Stimulated activated CD8-positive, alpha-beta memory T cell treated with anti-CD3 and anti-CD28 coated beads, Interleukin-12 subunit alpha, Interleukin-12 subunit beta, amount 100 ng/mL, for 24 hours (primary cell): ENCODE measurements around the gene ERCC6.

ENCODE experiments used
- DNase-seq: peaks from one replicate; pipeline ENCODE4 v3.0.0-alpha.2; 2020; ENCODE audit errors: extremely low read depth

ERCC6 gene

DNA sequence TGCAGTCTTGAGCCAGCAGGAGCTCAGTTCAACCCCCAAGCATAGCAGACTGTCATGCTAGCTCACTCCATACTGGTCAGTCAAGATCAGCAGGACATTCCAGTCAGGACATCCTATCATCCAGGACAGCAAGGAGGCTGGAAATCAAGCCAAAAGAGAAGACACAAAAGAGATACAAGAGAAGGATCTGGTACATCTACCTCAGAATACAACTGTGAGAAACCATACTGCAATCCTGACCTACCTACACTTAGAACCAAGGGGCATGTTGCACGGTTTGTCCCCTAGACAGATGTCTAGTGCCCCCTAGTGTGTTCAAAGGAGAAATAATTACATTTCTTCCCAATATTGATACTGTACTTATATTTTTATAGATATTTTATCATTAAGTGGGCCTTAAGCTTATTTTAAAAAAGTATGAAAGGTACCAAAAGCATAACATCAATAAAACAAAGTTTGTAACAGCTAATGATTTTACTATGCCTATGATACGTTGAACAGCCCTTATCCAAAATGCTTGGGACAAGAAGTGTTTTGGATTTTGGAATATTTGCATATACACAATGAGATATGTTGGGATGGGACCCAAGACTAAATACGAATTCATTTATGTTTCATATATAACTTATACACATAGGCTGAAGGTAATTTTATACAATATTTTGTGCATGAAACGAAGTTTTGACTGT is 26.7 kb downstream of the ERCC6 start:
- no peak for DNase-seq

DNA sequence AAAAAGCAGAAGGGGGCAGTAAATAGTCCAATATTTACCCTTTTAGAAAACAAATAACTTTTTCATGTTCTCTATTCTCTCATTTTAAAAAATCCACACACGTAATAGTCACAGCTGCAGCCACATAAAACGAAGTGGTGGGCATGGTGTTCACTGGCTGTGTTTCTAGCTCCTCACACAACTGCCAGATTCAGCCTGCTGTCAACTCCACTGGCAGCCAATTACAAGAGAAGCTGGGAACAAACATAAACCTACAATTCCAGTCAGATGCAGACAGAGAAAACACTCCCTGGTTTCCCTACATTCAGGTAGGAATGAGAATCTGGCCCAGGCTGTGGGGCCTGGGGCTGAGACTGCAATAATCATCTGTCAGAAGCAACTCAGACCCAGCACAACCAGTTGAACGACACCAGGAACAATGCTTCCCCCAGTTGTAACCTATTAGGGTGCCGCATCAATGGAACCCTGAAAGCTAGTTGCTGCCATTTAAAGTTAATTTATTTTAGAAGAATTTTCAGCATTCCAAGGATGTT is 29.1 kb downstream of the ERCC6 start:
- DNase-seq = no peak

DNA sequence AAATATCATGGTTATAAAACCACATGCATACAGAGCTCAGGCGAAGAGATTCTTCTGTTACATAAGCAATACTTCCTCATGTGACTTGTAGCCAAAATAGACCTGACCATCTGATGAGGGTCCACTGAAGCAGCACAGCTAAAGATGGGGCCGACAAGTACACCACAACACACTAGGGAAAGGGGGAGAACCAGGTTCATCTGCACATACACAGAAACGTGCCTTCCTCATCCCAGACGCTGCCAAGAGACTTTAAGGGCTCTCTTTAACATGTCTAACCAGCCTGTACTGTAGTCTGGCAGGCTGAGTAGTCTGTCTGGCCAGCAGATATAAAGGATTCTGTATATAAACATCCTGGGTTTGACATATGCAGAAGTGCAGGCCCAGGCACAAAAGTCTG is 30.3 kb downstream of the ERCC6 start:
- no peak for DNase-seq

DNA sequence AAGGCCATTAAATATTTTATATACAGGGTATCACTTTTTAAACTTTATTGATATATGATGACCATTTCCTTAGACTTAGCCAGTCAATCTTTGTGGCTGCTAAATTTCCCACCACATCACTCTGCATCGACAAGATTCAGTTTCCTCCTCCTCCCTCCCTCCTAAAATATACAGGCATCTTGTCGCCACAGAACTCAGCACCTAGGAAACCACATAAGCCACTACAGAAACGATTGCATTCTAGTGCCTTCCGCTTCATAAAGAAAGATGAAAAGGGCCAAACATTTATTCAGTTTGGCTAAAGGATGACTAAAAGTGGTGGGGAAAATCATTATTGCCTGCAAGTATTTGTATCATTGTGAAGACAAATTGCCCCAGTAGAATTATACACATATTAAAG is 30.7 kb downstream of the ERCC6 start:
- no peak for DNase-seq

DNA sequence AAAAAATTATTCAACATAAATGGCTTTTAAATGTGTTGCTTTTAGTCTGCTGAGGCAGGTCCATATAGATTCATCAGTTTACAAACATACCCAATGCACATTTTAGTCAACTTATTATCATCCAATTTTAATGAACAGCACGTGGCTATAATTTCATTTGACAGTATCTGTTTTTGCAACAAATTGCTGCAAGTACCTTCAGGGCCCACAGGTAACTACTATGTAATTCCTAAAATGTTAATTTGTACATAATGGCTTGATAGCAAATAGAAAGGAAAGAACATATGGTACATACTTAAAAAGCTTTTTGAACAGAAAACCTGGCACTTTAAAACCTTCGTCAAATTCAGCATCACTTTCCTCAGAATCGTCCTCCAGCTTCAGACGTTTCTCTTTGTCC is 33.3 kb downstream of the ERCC6 start:
- DNase-seq = no peak

DNA sequence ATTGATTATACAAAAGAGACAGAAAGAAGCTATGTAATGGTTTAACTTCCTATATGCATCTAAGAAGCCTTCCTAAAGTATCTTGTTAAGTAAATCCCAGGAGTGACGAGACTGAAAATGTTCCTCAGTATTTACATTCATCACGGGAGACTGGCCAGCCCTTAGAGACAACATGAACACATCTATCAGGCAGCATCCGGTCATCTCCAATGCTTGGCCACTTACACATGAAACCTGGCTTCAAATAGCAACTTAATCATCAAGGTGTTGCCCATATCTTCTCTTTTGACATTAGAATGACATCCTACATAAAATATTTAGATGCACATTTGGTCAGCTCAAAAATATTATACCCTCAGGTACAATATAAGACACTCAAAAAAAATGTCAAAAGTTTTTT is 33.8 kb downstream of the ERCC6 start:
- DNase-seq = no peak

DNA sequence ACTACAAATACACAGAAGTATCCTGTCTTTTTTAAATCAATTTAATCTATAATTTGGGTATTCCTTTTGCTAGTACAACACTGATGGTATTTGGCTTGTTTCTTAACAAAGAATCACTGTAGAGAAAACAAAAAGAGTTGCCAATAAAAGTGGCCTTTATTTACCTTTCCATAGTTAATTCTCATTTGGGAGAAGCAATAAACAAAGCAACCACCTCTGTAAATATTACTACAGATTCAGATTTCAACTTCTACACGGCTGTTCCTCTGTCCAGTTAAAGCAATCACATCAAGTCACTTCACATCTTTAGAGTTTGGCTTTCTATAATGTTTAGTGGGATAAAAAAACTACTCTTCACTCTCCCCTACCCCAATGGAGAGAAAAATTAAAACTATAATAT is 34.4 kb downstream of the ERCC6 start:
- DNase-seq = no peak

DNA sequence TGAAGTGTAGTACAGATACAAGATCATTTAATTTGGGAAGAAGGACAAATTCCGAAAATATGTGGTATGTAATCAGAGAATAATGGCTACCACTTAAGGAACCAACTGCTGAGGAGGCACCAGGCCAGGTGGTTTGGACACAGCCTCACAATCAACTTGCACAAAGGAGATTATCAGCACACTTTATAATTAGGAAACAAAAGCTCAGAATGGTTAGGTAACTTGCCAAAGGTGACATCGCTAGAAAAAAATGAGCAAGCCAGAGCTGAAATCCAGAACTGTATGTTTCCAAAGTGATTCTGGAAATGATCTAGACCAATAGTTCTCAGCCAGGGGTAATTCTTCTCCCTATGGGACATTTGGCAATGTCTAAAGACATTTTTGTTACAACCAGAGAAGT is 36.6 kb downstream of the ERCC6 start:
- no peak for DNase-seq

DNA sequence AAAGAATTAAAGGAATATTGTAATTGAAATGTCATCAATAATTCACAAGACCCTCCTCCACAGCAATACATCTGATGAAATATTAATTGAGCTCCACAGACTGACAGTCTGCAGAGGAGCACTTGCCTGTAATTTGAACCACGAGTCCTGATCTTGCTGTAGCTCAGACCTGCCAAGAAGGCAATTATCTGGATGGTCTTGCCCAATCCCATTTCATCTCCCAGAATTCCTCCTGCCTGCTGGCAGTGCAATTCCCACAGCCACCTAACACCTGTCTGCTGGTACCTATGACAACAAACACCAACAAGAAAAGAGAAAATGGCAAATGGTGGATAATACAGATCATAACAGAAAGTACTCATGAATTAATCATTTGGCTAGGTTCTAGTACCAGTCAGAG is 38.5 kb downstream of the ERCC6 start:
- DNase-seq = no peak

DNA sequence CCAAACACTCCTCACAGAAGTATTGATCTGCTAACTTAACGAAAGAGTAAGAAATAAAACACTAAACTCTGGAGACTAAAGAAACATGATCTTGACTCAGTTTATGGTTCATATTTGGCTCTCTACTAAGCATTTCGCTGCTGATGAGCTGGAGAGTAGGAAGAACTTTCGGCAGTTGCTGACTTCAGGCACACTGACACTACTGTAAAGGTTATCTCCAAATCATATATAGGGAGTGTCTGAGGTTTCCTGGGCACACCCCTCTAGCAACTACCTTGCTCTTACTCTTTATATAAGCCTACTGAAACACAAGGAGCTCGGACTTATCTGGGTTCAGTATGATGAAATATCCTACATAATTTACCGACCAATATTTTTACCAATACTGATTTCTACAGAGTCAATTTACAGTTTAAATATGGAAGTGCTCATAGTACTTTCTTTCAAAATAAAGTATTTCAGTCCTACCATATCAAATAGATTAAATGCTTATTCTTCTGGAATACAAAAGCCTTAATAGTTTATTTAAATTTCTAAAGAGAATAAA is 39.5 kb downstream of the ERCC6 start:
- DNase-seq = no peak

DNA sequence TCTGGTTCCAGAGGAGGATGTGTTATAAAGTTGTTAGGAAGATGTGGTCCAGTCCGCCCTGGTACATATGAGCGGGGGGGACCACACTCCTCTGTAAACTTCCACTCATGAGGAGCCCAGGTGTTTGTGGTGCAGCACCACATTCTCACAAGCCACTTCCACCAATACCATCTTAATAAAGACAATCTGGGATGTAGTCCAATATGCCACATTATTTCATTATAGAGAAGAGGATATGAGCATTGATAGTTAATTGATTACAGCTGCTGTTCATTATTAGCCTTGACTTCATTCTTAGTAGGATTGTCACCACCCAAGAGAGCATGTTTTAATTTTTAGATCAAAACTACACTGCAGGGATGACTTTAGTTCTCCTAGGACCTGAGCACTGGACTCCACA is 40.5 kb downstream of the ERCC6 start:
- no peak for DNase-seq

DNA sequence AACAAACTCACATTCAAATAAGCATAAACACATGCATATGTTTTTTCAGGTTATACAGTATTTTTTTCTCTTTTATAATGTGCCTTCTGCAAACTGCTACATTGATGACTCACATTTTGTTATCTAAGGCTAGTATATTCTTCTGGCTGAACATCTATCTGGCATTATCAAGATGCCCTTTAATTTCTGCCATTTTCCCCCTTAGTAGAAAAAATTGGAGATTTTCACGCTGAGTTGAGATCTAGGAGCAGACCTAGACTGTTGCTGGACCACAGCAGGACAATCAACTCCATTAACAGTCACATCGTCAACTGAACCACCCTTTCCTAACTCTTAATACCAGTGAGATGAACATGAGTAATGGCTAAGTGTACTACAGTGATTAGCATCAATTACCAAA is 41.6 kb downstream of the ERCC6 start:
- DNase-seq = no peak

DNA sequence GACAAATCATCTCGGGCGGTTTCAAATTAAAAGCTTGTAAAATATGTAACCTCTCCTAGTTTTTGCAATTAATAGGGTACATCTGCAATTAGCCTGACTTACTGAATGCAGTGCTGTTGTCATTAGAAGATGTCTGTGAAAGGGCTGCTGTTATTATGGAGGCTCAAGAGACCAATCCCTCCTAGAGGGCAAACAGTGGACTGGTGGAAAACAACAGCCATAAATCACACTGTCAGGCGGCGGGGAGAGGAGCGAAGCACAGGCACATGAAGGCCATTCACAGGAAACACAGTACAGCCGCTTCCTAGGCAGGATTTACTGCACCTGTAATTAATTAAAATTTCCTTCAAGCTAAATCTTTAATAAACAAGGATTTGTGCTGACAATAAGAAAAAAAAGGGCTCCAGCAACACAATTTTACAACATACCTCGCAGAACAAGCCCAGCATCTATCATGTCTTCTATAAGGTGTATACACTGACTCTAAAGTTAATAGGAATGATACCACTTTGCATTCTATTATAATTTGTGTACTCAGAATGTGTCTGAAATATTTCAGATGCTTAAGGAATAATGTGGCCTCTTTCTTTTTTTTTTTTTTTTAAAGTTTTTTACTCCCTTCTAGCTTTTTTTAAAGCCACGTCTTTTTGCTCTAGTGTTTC is 50.7 kb downstream of the ERCC6 start:
- no peak for DNase-seq

DNA sequence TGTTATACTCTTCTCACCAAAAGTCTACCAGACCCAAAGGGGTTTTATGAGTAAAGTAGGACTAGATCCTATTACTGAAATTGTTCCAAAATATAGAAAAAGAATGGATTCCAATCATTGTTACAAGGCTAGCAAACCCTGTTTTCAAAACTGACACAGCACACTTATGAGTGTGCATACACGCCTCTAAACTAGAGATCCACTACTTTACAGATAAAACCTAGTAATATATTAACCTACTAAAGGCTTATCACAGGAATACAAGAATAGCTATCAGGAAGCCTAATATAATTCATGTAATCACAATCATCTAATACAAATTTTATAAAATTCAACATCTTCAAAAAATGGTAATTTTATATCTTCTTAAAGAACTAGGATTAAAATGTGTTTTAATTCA is 52.2 kb downstream of the ERCC6 start:
- no peak for DNase-seq

DNA sequence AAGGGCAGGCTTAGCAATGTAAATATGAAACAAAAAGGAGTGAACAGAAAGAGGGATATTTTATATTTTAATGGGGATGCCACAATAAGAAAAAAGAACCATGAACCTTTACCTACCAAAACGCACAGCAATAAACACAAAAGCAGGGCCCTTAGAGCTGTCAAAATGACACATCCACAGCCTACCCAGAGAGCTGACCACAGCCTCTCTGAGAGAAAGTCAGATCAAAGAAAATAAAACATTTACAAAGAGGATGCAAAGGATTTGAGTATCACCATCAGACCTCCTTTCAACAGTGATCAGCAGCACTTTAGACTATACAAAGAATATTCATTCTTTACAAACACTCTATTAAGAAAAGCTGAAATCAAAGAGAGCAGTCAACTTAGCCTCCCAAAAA is 52.9 kb downstream of the ERCC6 start:
- no peak for DNase-seq

DNA sequence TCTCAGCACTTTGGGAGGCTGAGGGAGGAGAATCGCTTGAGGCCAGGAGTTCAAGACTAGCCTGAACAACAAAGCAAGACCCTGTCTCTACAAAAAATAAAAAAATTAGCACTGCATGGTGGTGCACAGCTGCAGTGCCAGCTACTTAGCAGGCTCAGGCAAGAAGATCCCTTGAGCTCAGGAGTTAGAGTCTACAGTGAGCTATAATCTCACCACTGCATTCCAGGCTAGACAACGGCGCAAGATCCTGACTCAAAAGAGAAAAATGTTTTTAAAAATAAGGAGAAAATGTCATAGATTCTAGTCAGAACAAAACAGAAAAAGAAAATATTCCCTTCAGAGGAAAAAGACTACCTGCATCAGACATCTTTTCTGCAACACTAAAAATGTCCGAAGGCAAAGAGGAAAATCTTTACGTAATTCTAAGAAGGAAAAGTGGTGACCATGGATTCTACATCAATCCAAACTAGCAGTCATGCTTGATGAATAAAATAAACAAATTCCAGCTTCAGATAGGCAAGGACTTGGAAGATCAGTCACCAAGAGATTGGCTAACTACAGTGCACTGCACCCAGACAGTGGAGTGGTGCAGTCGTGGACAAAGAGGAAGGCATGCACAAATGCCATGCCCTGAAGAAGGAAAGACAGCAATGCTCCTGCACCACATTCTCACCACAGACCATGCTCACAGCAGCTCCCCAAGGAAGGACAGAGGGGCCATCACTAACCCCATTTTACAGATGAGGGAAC is 54.3 kb downstream of the ERCC6 start:
- no peak for DNase-seq

DNA sequence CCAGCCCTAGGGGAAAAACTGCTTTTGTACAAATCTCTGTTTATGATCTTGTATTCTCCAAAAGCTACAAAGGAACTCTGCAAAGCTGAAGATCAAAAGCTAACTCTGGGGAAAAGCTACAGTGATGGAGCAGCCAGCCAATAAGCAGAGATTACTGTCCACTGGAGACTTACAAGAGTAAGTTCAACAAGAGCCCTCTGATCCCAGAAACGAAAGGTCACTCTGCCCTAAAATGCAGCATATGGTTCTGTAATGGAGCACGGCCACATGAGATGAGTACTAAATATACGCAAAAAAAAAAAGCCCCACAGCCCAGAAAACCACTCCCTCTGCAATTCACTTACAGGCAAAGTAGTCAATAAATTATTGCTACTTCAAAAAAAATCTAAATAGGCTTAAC is 60.1 kb downstream of the ERCC6 start:
- no peak for DNase-seq

DNA sequence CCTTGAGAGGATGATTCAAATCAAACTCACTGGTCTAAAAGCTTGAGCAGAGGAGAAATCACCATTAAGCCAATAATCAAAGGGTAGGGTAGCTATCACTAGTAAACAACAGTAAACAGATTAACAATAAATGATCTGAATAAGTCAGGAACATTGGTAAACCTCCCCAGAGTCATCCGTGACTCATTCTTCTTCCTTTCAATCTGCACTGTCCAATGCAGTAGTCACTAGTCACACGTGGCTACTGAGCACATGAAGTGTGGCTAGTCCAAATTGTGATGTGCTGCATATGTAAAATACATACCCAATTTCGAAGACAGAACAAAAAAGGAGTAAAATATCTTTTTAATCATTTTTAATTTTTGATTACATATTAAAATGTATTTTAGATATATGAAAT is 64.0 kb downstream of the ERCC6 start:
- DNase-seq = no peak

DNA sequence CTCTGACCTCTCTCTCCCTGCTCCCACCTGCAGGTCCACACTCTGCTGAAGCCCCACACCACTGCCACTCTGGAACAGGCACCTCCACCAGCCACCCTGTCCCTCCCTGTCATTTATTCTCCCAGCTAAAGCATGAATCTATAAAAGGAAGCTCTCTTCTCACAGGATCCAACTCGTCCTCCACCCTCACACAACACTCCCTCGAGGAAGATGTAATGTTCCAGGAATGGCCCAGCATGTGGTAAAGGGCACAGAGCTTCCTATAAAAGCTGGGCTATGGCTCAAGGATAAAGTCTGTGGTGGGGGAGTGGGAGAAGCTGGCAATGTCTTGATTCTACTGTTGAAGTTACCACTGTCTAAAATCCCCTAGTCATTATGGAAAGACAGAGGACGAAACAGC is 67.4 kb downstream of the ERCC6 start:
- DNase-seq = no peak

DNA sequence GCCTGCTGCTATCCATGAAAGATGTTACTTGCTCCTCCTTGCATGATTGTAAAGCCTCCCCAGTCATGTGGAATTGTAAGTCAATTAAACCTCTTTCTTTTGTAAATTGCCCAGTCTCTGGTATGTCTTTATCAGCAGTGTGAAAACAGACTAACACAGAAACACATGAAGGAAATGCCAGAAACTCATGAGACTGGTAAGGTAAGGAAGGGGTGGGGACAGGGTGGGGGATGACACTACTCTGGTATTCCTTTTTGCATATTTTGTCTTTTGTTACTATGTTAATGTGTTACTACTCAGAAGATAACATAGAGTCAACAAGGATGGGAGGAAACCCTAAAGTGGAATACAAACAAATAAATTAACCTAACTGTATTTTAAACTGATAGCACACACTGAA is 73.2 kb downstream of the ERCC6 start:
- no peak for DNase-seq
